ENCODE results near the gene NDUFV1. TPM values are rescaled to one million over a fixed set of nuclear protein-coding genes. Genes with fewer than 3 reads are reported as not detected.

The NDUFV1 gene
- total and polyA plus RNA-seq, 9 of the 15 experiments (the other 6 are each of a cell fraction or from before 2014, with no cell fraction given): 10.8 to 423 (median 209) TPM

DNA sequence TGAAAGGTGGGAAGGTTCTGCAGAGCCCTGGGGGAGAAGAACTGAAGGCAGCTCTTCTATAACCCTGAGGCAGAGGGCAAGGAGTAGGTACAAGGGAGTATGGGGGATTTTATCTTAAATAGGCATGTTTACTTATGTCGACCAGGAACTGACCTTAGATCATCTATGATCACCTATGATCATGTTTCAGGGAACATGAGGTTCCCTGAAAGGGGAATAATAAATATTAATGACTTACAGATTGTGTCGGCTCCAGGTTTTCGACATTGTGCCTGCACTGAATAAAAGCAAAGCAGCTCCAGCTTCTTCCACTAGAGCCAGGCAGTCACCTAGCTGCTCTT lies 13.2 kb upstream of the NDUFV1 start:
- no peak for DNase-seq (ENCODE audit: extremely low read depth in 1 of 4, low spot score in 3 of 4)
- Histone ChIP-seq H3K4me3 (no peak overlapping the region), H3K36me3 (ENCODE audit: control insufficient read depth, insufficient read depth, low read length) (no peaks in the 10 kb centered on the region), H3K9me1 (ENCODE audit: control insufficient read depth, insufficient read depth, low read length) (no peaks in the 10 kb centered on the region), H3K27ac (ENCODE audit: extremely low read depth, low read depth, low read length) (no peak overlapping the region), H3K4me1 (replicated peaks in 1 of 2; ENCODE audit: control insufficient read depth in 2 of 2, insufficient read depth in 2 of 2, low read length in 2 of 2) (peaks cover 0 to 14% of the 10 kb centered on the region in 2 experiments; a peak in 4 of 5 replicates), H3K4me2 (ENCODE audit: insufficient read depth, low read length) (no peak overlapping the region), H3K27me3 (ENCODE audit: control insufficient read depth in 2 of 2, insufficient read depth in 2 of 2, low read length in 2 of 2) (no peaks in the 10 kb centered on the region), H3K9ac (ENCODE audit: insufficient read depth in 1 of 2, low read depth in 2 of 2, low read length in 2 of 2) (peak overlapping the region in 1 of 2 experiments; percentile 73; a peak in 2 of 4 replicates), H3K79me2 (ENCODE audit: control insufficient read depth, insufficient read depth, low read length) (no peaks in the 10 kb centered on the region), H3K9me3 (replicated peaks; ENCODE audit: control insufficient read depth, insufficient read depth, low read depth, low read length) (peaks cover 4% of the 10 kb centered on the region; the same call in 1 of the 2 replicates), H2AFZ (ENCODE audit: low read depth, low read length) (peak overlapping the region; percentile 36; the same call in 1 of the 2 replicates), H4K20me1 (replicated peaks; ENCODE audit: control insufficient read depth, insufficient read depth, low read length) (no peaks in the 10 kb centered on the region)
- POLR2A ChIA-PET: interaction anchor here (0.6 to 2.1 kb wide), 5 partner anchors 9 to 38 kb away, joined by 3 to 9 read pairs (median 3); partner anchors contain the start of genes GSTP1 and NUDT8
- no TSS peak for BruUV-seq (replicated peaks)
- TF ChIP-seq CCNT2 (IDR thresholded peaks at IDR 0.05; ENCODE audit: borderline replicate concordance, extremely low read depth, insufficient read length, low read depth, low read length): no peak
- TF ChIP-seq ZNF165 (CRISPR knock-in tag; IDR thresholded peaks at IDR 0.05; ENCODE audit: borderline replicate concordance): no peak
- CTCF ChIA-PET (ENCODE audit: low intra/inter-chr PET ratio): no interaction called here
- intact Hi-C loops (cut with micrococcal nuclease) (no loop called here), in situ Hi-C loops (cut with MboI) (no loop called here)
- FAIRE-seq: no peak
- WGBS (ENCODE audit: insufficient coverage, low coverage, missing lambda C conversion rate): 60% methylated on average over 3 of the region's 3 CpGs
- no peak for ATAC-seq

DNA sequence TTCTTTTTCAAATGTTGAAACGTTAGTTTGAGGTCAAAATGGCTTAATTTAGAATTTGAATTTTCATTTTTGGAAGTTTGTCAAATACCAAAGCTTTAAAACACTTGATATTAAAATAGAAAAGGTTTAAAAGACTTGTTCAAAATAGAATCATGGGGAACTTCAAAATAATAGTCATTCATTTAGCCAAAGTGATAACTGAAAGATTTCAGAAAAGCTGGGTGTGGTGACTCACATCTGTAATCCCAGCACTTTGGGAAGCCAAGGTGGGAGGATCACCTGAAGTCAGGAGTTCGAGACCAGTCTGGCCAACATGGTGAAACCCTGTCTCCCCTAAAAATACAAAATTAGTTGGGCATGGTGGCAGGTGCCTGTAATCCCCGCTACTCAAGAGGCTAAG lies 12.3 kb upstream of the NDUFV1 start:
- DNase-seq (ENCODE audit: extremely low read depth in 1 of 4, low spot score in 3 of 4) (no peak), FAIRE-seq (no peak), ATAC-seq (no peak)
- Histone ChIP-seq H3K36me3 (ENCODE audit: control insufficient read depth, insufficient read depth, low read length) (no peaks in the 10 kb centered on the region), H3K4me1 (replicated peaks in 1 of 2; ENCODE audit: control insufficient read depth in 2 of 2, insufficient read depth in 2 of 2, low read length in 2 of 2) (peaks cover 6 to 19% of the 10 kb centered on the region in 2 experiments), H3K9ac (ENCODE audit: insufficient read depth in 1 of 2, low read depth in 2 of 2, low read length in 2 of 2) (no peak overlapping the region), H3K9me1 (ENCODE audit: control insufficient read depth, insufficient read depth, low read length) (no peaks in the 10 kb centered on the region), H3K4me2 (ENCODE audit: insufficient read depth, low read length) (no peak overlapping the region), H3K9me3 (replicated peaks; ENCODE audit: control insufficient read depth, insufficient read depth, low read depth, low read length) (peaks cover 4% of the 10 kb centered on the region; the same call in 1 of the 2 replicates), H4K20me1 (replicated peaks; ENCODE audit: control insufficient read depth, insufficient read depth, low read length) (no peaks in the 10 kb centered on the region), H3K4me3 (no peak overlapping the region), H3K27ac (ENCODE audit: extremely low read depth, low read depth, low read length) (no peak overlapping the region), H2AFZ (ENCODE audit: low read depth, low read length) (no peak overlapping the region), H3K79me2 (ENCODE audit: control insufficient read depth, insufficient read depth, low read length) (no peaks in the 10 kb centered on the region), H3K27me3 (ENCODE audit: control insufficient read depth in 2 of 2, insufficient read depth in 2 of 2, low read length in 2 of 2) (no peaks in the 10 kb centered on the region)
- POLR2A ChIA-PET: interaction anchor here (0.8 to 2.1 kb wide), 5 partner anchors 10 to 35 kb away, joined by 3 to 9 read pairs (median 3); partner anchors contain the start of genes GSTP1 and NUDT8
- WGBS (ENCODE audit: insufficient coverage, low coverage, missing lambda C conversion rate): 40% methylated on average over 3 of the region's 3 CpGs
- BruUV-seq (replicated peaks): no TSS peak
- TF ChIP-seq ZNF696 (CRISPR knock-in tag; conservative IDR thresholded peaks at IDR 0.05) (no peak), MYNN (IDR thresholded peaks at IDR 0.05) (peak; percentile 85), MYNN (CRISPR knock-in tag; IDR thresholded peaks at IDR 0.05) (no peak)
- in situ Hi-C loops (cut with MboI): no loop called here
- intact Hi-C loops (cut with micrococcal nuclease): no loop called here
- CTCF ChIA-PET (ENCODE audit: low intra/inter-chr PET ratio): no interaction called here
